A549 (cell line): ENCODE results near the gene TAF4B.
"Not testable (repeated sequence)": the region's sequence is repeated elsewhere in the genome, so short reads cannot be mapped to it uniquely, and the experiment has no call there.

Experiments
- EP300 ChIP-seq, 2 experiments: fragments of >200 bp; sonication (Bioruptor Twin); formaldehyde crosslinking; IDR thresholded peaks; 2 replicates in 1 of 2; 3 replicates in 1 of 2; pipeline ENCODE4 v1.6.1; 2016 to 2017
- KDM1A ChIP-seq: fragments of 200-600 bp; sonication (generic); IDR thresholded peaks from 2 replicates; pipeline ENCODE4 v1.6.1; 2016; ENCODE audit warnings: low read depth, mild to moderate bottlenecking
- POLR2A ChIP-seq: IDR thresholded peaks from 2 replicates; pipeline ENCODE4 v1.6.1; 2012; ENCODE audit warnings: mild to moderate bottlenecking, low read length
- RAD21 ChIP-seq, 2 experiments: fragments of >200 bp in 1 of 2; sonication (Bioruptor Twin) in 1 of 2; formaldehyde crosslinking in 1 of 2; IDR thresholded peaks in 1 of 2; conservative IDR thresholded peaks in 1 of 2; 2 replicates in 1 of 2; 3 replicates in 1 of 2; pipeline ENCODE4 v1.6.1; 2012 to 2018; ENCODE audit warnings: inconsistent platforms in 1 of 2
- RARB ChIP-seq: fragments of 250-450 bp; sonication (Bioruptor Pico); IDR thresholded peaks from 2 replicates; pipeline ENCODE4 v1.8.0; 2021; ENCODE audit warnings: mild to moderate bottlenecking, moderate library complexity
- TF ChIP-seq, protein P1 (sequence below): fragments of >200 bp; sonication (Bioruptor Twin); formaldehyde crosslinking; IDR thresholded peaks from 3 replicates; pipeline ENCODE4 v1.5.1; 2016
- TF ChIP-seq, protein P2 (sequence below): fragments of 250-450 bp; sonication (Bioruptor Pico); IDR thresholded peaks from 2 replicates; pipeline ENCODE4 v1.5.0; 2021; ENCODE audit warnings: mild to moderate bottlenecking, moderate library complexity, borderline replicate concordance
- TF ChIP-seq, protein P3 (sequence below): fragments of 450-650 bp; IDR thresholded peaks from 2 replicates; pipeline ENCODE4 v1.6.1; 2014; ENCODE audit warnings: antibody characterized with exemption
- TF ChIP-seq, protein P4 (sequence below): IDR thresholded peaks from 2 replicates; pipeline ENCODE4 v1.6.1; 2012

DNA sequence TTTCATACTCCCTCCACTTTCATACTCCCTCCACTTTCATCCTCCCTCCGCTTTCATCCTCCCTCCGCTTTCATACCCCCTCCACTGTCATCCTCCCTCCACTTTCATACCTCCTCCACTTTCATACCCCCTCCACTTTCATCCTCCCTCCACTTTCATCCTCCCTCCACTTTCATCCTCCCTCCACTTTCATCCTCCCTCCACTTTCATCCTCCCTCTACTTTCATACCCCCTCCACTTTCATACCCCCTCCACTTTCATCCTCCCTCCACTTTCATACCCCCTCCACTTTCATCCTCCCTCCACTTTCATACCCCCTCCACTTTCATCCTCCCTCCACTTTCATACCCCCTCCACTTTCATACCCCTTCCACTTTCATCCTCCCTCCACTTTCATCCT, 77.0 kb downstream of the TAF4B start:
- TF ChIP-seq, protein P1, sequence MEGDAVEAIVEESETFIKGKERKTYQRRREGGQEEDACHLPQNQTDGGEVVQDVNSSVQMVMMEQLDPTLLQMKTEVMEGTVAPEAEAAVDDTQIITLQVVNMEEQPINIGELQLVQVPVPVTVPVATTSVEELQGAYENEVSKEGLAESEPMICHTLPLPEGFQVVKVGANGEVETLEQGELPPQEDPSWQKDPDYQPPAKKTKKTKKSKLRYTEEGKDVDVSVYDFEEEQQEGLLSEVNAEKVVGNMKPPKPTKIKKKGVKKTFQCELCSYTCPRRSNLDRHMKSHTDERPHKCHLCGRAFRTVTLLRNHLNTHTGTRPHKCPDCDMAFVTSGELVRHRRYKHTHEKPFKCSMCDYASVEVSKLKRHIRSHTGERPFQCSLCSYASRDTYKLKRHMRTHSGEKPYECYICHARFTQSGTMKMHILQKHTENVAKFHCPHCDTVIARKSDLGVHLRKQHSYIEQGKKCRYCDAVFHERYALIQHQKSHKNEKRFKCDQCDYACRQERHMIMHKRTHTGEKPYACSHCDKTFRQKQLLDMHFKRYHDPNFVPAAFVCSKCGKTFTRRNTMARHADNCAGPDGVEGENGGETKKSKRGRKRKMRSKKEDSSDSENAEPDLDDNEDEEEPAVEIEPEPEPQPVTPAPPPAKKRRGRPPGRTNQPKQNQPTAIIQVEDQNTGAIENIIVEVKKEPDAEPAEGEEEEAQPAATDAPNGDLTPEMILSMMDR, result not testable (repeated sequence)
- TF ChIP-seq, protein P2, sequence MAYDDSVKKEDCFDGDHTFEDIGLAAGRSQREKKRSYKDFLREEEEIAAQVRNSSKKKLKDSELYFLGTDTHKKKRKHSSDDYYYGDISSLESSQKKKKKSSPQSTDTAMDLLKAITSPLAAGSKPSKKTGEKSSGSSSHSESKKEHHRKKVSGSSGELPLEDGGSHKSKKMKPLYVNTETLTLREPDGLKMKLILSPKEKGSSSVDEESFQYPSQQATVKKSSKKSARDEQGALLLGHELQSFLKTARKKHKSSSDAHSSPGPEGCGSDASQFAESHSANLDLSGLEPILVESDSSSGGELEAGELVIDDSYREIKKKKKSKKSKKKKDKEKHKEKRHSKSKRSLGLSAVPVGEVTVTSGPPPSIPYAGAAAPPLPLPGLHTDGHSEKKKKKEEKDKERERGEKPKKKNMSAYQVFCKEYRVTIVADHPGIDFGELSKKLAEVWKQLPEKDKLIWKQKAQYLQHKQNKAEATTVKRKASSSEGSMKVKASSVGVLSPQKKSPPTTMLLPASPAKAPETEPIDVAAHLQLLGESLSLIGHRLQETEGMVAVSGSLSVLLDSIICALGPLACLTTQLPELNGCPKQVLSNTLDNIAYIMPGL (CRISPR knock-in tag), result not testable (repeated sequence)
- TF ChIP-seq, protein P3, sequence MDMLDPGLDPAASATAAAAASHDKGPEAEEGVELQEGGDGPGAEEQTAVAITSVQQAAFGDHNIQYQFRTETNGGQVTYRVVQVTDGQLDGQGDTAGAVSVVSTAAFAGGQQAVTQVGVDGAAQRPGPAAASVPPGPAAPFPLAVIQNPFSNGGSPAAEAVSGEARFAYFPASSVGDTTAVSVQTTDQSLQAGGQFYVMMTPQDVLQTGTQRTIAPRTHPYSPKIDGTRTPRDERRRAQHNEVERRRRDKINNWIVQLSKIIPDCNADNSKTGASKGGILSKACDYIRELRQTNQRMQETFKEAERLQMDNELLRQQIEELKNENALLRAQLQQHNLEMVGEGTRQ, result not testable (repeated sequence)
- TF ChIP-seq EP300 (IDR thresholded peaks at IDR 0.05); RARB (CRISPR knock-in tag); POLR2A; KDM1A; RAD21 (conservative IDR thresholded peaks at IDR 0.05 in 1 of 2, IDR thresholded peaks at IDR 0.05 in 1 of 2): not testable (repeated sequence)
- TF ChIP-seq, protein P4, sequence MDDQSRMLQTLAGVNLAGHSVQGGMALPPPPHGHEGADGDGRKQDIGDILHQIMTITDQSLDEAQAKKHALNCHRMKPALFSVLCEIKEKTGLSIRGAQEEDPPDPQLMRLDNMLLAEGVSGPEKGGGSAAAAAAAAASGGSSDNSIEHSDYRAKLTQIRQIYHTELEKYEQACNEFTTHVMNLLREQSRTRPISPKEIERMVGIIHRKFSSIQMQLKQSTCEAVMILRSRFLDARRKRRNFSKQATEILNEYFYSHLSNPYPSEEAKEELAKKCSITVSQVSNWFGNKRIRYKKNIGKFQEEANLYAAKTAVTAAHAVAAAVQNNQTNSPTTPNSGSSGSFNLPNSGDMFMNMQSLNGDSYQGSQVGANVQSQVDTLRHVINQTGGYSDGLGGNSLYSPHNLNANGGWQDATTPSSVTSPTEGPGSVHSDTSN, result not testable (repeated sequence)
